ENCODE data around the gene USP2.
"Not testable (repeated sequence)": the region's sequence is repeated elsewhere in the genome, so short reads cannot be mapped to it uniquely, and the experiment has no call there.

USP2 gene

GRCh38 chr11:119410501-119410900, 29.0 kb upstream of the USP2 start:
- DNase-seq, result no peak

GRCh38 chr11:119409731-119410130, 28.2 kb upstream of the USP2 start:
- no peak for DNase-seq

GRCh38 chr11:119406005-119406404, 24.5 kb upstream of the USP2 start:
- DNase-seq, result no peak

DNA sequence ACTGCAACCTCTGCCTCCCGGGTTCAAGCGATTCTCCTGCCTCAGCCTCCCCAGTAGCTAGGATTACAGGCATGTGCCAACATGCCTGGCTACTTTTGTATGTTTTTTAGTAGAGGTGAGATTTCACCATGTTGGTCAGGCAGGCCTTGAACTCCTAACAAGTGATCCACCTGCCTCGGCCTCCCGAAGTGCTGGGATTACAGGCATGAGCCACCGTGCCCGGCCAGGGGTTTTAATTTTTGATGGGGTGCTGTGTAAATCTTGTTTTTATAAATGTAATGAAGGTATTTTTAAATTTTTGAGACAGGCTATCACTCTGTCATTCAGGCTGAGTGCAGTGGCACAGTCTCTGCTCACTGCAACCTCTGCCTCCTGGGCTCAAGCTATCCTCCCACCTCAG, 24.0 kb upstream of the USP2 start:
- not testable (repeated sequence) for DNase-seq

- DNase-seq, result no peak
Observed at GRCh38 chr11:119404872-119405271, 23.4 kb upstream of the USP2 start.

- peak; percentile 37 for DNase-seq
Observed at GRCh38 chr11:119403021-119403420, 21.5 kb upstream of the USP2 start.

- no peak for DNase-seq
Observed at GRCh38 chr11:119402470-119402869, 21.0 kb upstream of the USP2 start.

- DNase-seq, result no peak
Observed at GRCh38 chr11:119400860-119401259, 19.4 kb upstream of the USP2 start.

GRCh38 chr11:119397740-119398139, 16.2 kb upstream of the USP2 start:
- no peak for DNase-seq

DNA sequence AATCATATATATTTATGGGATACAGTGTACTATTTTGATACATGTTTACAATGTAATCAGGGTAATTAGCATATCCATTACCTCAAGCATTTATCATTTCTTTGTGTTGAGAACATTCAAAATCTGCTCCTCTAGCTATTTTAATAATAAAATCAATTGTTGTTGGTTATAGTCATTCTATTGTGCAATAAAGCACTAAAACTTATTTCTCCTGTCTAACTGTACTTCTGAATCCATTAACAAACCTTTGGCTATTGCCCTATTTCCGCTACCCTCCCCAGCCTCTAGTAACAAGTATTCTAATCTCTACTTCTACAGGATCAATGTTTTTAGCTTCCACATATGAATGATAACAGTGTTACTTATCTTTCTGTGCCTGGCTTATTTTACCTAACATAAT, 15.3 kb upstream of the USP2 start:
- no peak for DNase-seq

GRCh38 chr11:119391275-119391674, 9.8 kb upstream of the USP2 start:
- no peak for DNase-seq

DNA sequence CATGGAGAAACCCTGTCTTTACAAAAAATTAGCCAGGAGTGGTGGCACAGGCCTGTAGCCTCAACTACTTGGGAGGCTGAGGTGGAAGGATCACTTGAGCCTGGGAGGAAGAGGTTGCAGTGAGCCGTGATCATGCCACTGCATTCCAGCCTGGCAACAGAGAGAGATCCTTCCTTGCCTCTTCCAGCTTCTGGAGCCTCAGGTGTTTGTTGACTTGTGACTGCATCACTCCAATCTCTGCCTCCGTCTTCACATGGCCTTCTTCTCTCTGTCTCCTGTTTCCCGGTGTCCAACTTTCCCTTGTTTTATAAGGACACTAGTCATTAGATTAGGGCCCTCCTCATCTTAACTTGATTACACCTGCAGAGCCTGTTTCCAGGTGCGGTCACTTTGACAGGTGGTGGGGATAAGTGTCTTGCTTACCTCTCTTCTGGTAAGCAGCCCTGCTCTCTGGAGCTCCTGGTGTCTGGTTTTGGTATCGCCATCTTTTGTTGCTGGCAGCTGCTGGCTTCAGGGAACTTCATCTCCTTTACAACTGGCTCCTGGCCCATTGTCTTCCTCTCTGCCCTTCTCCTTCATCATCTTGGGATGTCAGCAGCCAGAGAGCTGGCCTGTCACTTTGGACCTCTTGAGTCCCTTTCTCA, 8.2 kb upstream of the USP2 start:
- no peak for DNase-seq

- no peak for DNase-seq
Observed at GRCh38 chr11:119388103-119388502, 6.6 kb upstream of the USP2 start.

DNA sequence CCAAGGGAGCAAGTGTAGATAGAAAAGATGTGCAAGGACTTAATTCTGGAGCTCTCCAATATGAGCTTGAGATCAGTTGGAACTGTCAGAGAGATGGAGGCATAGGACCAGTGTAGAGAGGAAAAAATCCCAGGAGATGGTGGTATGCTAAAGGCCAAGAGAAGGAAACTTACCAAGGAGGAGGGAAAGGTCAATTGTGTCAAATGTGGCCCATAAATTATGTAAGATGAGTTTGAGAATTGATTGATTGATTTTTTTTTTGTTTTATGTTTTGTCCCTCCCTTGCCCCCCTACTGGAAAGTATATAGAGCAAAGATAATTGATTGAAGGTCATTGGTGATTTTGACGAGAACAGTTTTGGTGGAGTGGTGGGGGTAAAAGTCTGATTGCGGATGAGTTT, 2.8 kb upstream of the USP2 start:
- no peak for DNase-seq

DNA sequence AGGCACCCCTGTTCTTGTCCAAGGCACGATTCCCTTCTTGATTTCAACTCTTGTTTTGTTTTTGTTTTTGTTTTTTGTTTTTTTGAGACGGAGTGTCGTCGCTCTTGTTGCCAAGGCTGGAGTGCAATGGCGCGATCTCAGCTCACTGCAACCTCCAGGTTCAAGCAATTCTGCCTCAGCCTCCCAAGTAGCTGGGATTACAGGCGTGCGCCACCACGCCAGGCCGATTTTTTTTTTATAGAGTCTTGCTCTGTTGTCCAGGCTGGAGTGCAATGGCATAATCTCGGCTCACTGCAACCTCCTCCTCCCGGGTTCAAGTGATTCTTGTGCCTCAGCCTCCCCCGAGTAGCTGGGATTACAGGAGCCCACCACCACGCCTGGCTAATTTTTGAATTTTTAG, 1.0 kb upstream of the USP2 start:
- not testable (repeated sequence) for DNase-seq

DNA sequence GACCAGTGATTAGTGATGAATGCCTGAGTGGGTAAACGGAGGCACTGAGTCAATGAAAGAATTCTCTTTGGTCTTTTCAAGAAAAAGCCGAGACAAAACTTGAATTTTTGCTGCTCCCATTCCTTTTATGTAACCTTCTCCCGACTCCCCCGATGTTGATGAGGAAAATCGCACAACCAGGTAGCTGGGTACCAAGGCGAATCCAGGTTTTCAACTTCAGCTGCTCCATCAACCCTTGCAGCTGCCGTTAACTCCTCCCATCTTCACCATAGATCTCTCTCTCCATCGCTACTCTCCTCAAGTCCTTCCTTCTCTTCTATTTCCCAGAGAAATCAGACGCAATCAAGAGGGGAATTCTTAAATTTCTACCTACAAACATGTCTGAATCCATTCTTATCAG, 611 bp upstream of the USP2 start:
- no peak for DNase-seq

DNA sequence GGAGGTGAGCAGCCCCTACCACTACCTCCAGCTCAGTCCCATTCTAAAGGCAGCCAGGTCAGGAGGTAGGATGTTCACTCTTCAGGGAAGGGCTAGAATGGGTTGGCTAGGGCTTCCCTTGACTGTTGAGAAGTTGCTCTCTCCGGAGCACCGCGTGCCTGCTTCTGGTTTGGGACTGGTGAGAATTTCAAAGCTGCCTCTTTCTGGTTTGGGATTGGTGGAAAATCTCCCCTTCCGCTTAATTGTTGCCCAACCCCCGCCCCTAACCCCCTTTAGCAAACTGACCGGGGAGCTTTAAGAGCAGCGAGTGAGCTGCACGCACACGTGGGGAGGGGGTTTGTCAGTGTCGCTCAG, 686 bp downstream of the USP2 start:
- DNase-seq, result no peak

GRCh38 chr11:119380160-119380826, 1.2 kb downstream of the USP2 start:
- DNase-seq, result no peak

GRCh38 chr11:119378851-119379465, 2.5 kb downstream of the USP2 start:
- peak; percentile 46 for DNase-seq

- peak; percentile 26 for DNase-seq
Observed at GRCh38 chr11:119377961-119378667, 3.4 kb downstream of the USP2 start.

GRCh38 chr11:119377112-119377901, 4.2 kb downstream of the USP2 start:
- peak; percentile 30 for DNase-seq

- peak; percentile 82 for DNase-seq
Observed at GRCh38 chr11:119376197-119376847, 5.2 kb downstream of the USP2 start.
